ENCODE results near the gene TYW1.
"Not testable (repeated sequence)": the region's sequence is repeated elsewhere in the genome, so short reads cannot be mapped to it uniquely, and the experiment has no call there.

Gene TYW1

GRCh38 chr7:67189801-67190465 lies 193.3 kb downstream of the TYW1 start:
- not testable (repeated sequence) for DNase-seq (ENCODE audit: low read depth)

- not testable (repeated sequence) for DNase-seq (ENCODE audit: low read depth)
These were observed 194.5 kb downstream of the TYW1 start for GRCh38 chr7:67191002-67191720.

DNA sequence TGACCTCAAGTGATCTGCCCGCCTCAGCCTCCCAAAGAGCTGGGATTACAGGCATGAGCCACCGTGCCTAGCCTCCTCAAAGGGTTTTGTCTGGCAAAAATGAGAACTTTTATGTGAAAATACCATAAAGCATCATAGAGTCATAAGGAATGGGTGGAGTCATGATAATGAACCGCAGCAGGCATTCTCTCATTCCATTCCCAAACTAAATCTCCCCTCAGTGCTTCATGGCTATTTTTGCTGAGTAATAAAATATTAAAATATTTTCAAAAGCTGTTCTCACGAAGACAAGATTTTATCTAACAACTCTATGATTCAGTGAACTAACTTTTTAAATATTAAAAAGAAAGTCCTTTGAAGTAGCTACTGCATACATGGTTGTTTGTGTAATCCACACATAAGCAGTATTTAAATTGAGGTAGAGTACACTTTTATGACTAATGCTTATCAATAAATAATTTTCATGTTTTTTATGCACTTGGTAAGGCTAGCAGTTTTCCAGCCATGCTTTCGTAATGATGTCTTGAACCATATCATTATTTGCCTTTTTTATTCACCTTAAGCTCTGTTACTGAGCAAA lies 195.6 kb downstream of the TYW1 start:
- not testable (repeated sequence) for DNase-seq (ENCODE audit: low read depth)

DNA sequence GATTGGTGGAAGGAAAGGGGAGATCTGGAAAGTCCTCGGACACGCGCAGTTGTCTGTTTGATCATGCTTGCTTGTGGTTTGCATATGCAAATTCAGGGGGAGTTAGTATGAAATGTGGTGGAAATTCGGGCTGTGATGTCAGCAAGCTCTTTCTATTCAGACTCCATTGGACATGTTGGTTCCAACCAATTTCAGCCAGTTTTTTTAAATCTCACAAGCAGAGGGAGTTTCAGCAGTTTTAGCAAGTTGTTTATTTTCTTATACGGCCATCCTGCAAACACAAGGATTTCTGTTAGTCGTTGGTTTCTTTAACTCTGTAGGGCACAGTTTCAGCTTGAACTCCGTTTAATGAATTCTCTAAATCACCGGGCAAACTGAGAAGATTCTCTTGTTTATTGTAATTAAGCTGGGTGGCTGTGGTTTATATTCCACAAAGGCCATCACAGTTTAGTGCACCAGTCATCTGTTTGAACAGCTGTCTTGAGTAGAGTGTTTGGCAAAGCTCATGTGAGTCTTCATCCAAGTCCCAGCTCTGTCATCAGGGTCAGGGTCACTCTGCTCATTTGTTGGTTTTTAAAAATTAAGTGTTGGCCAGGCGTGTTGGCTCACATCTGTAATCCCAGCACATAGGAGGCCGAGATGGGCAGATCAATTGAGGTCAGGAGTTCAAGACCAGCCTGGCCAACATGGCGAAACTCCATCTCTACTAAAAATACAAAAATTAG lies 196.4 kb downstream of the TYW1 start:
- peak; percentile 14 for DNase-seq (ENCODE audit: low read depth)

- DNase-seq (ENCODE audit: low read depth) = not testable (repeated sequence)
These were observed 199.5 kb downstream of the TYW1 start for GRCh38 chr7:67196176-67196575.

DNA sequence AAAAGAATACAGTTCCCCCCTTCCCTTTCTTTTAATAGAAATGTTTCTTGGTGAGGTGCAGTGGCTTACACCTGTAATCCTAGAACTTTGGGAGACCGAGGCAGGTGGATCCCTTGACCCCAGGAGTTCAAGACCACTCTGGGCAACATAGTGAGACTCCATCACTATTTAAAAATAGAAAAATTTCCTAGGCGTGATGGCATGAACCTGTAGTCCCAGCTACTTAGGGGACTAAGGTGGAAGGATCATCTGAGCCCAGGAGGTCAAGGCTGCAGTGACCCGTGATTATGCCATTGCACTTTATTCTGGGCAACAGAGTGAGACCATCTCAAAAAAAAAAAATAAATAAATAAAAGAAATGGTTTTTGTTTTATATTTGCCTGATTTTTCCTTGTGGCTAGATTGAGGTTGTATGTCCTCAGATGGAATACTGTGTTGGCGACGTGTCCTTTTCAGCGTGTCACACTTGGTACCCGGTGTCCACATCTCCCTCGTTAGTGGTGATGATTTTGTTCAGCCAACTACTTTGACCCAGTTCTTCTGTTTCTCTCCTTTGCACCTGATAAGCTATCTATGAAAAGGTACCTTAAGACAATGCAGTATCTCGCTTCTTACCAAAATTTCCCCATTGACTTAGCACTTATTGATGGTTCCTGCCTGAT lies 202.4 kb downstream of the TYW1 start:
- DNase-seq (ENCODE audit: low read depth) = not testable (repeated sequence)

DNA sequence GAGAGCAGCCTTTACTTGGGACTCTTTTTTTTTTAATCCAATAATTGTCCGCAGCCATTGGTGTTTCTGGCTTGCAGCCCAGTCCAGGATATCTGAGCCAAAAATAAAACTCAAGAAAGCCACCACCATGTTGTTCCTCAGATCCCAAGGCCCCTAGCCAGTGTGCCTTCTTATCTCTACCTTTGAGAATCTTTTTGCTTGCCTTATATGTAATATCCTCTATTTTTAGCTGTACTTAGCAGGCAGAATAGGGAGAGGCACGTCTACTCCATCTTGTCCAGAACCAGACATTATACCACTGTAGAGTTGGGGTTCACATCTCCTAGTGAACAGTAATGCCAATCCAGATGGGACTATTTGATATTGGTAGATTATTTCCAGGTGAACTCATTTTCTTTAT lies 209.1 kb downstream of the TYW1 start:
- not testable (repeated sequence) for DNase-seq (ENCODE audit: low read depth)

GRCh38 chr7:67206452-67206851 lies 209.8 kb downstream of the TYW1 start:
- no peak for DNase-seq (ENCODE audit: low read depth)

GRCh38 chr7:67208656-67209055 lies 212.0 kb downstream of the TYW1 start:
- not testable (repeated sequence) for DNase-seq (ENCODE audit: low read depth)

GRCh38 chr7:67209256-67209655 lies 212.6 kb downstream of the TYW1 start:
- DNase-seq (ENCODE audit: low read depth) = no peak

DNA sequence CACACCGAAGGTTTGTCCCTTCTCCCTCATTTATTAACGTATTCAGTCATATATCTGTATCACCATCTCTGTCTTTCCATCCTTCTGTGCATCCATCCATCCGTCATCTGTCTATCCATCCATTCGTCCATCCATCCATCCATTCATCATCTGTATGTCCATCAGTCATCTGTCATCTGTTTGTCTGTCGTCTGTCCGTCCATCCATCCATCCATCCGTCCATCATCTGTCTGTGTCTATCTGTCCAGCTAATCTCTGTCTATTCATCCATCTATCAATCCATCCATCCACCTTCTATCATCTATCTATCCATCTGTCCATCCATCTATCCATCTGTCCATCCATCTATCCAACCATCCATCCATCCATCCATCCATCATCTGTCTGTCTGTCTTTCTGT lies 213.9 kb downstream of the TYW1 start:
- DNase-seq (ENCODE audit: low read depth) = no peak

- not testable (repeated sequence) for DNase-seq (ENCODE audit: low read depth)
These were observed 215.2 kb downstream of the TYW1 start for GRCh38 chr7:67211650-67212330.

DNA sequence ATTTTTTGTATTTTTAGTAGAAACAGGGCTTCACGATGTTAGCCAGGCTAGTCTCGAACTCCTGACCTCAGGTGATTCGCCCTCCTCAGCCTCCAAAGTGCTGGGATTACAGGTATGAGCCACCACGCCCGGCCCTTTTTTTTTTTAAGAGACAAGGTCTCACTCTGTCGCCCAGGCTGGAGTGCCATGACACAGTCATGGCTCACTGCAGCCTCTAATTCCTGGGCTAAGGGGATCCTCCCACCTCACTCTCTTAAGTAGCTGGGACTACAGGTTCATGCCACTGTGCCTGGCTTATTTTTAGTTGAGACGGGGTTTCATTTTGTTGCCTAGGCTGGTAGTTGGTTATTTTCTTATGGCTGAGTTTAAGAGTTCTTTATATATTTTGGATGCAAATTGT lies 216.4 kb downstream of the TYW1 start:
- not testable (repeated sequence) for DNase-seq (ENCODE audit: low read depth)

GRCh38 chr7:67223551-67223950 lies 226.9 kb downstream of the TYW1 start:
- DNase-seq (ENCODE audit: low read depth) = peak; percentile 70

- peak; percentile 24 for DNase-seq (ENCODE audit: low read depth)
These were observed 229.8 kb downstream of the TYW1 start for GRCh38 chr7:67226340-67226907.

GRCh38 chr7:67226967-67227366 lies 230.3 kb downstream of the TYW1 start:
- not testable (repeated sequence) for DNase-seq (ENCODE audit: low read depth)

DNA sequence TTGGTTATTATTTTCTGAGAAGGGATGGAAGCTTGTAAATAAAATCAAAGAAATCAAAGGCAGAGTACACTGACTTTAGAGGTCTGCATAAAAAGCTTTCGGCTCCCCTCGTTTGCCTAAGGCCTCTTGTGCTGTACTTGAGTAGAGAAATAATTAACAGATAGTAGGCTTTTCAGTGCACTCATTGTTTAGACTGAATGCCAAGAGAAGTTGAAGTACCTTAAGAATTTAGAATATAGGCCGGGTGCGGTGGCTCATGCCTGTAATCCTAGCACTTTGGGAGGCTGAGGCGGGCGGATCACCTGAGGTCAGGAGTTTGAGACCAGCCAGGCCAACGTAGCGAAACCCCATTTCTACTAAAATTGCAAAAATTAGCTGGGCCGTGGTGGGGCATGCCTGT lies 232.4 kb downstream of the TYW1 start:
- not testable (repeated sequence) for DNase-seq (ENCODE audit: low read depth)

- not testable (repeated sequence) for DNase-seq (ENCODE audit: low read depth)
These were observed 233.4 kb downstream of the TYW1 start for GRCh38 chr7:67230029-67230428.

- DNase-seq (ENCODE audit: low read depth) = not testable (repeated sequence)
These were observed 236.9 kb downstream of the TYW1 start for GRCh38 chr7:67233506-67233905.

- DNase-seq (ENCODE audit: low read depth) = not testable (repeated sequence)
These were observed 239.6 kb downstream of the TYW1 start for GRCh38 chr7:67236216-67236615.

DNA sequence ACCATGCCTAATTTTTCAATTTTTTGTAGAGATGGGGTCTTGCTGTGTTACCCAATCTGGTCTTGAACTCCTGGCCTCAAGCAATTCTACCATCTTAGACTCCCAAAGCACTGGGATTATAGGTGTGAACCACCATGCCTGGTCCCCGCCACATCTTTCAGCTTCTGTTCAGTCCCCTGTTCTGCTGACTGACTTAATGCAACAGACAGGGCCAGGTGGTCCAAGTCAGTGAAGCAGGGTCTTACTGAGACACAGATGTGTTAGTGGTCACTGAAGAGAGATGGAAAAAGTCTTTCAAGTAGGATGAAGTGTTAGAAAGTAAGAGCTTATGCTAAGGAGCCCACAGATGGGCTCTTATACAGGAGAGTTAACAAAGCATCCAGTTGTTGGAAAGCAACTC lies 246.2 kb downstream of the TYW1 start:
- not testable (repeated sequence) for DNase-seq (ENCODE audit: low read depth)

Data from non-pigmented ciliary epithelial cell (primary cell).